ENCODE results near the gene GGCX. TPM values are rescaled to one million over a fixed set of nuclear protein-coding genes. Genes with fewer than 3 reads are reported as not detected.
"Not testable (repeated sequence)": the region's sequence is repeated elsewhere in the genome, so short reads cannot be mapped to it uniquely, and the experiment has no call there.

Gene GGCX
- total RNA-seq (2014; rRNA removed; shearing (Covaris generic)) = 35.0 and 35.3 TPM in 2 replicates
- polyA plus RNA-seq (2014; cell fraction: nucleus; rRNA removed) = 42.3 and 54.9 TPM in 2 replicates

- DNase-seq (ENCODE audit: extremely low read depth, low read depth) = peak; percentile 90
These were observed at the start of gene GGCX for GRCh38 chr2:85561280-85562212. TSS of gene GGCX (minus strand) at chr2:85561493. CDS start at chr2:85561428, 65 bp downstream.

DNA sequence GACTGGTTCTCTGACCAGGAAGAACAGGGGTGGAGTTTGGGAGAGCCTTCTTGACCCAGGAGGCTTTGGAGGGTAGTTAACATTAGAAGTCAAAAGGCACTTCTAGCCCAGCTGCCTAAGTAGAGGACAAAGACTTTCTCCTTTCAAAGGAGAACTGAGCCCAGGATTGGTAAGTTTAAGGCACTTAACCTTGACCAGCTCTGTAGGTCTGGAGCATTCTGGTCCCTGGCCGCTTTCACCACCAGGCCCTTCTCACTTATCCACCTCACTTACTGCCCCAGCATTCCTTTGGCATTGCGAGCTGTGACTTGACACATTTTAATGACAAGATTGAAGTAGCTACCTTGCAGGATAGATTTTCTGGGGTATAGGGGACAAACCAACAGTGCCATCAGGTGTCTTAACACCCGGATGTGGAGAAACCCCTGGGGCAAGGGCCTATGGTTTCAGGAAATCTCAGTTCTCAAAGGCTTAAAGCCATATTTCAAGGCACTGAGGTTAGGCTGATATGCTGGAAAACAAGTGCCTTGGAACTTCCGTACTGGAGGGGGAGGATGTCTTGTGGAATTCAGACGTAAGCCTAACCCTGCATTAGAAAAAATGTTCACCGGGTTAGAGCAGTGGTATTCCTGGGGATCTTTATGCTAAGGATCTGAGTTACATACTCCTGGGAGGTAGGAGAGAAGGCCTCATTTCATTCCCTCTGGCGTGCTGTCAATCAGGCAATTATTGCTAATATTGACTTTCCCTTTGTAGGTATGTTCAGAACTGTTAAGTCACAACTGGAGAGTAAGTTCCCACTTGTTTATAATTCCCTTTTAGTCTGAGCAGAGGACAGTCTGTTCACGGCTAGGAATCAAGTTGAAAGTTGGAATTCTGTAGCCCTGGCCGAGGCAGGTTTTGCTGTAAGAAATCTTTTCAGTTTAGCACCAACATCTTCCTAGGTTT is 46.2 kb upstream of the GGCX start:
- no peak for DNase-seq (ENCODE audit: extremely low read depth, low read depth)

DNA sequence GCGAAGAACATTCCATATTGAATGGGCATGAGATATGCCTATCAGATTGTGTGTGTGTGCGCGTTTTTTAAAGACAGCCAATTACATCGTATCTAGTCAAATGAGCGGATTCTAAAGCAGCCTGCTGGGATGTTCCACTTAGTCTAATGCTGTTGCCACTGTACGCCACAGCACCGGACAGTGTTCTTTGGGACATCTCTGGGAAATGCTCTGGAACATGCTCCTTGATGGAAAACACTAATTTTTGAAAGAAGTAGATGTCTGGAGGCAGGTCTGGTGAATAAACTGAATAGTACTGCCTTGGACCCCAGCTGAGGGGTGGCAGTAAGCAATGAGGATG is 44.8 kb upstream of the GGCX start:
- DNase-seq (ENCODE audit: extremely low read depth, low read depth) = no peak

- no peak for DNase-seq (ENCODE audit: extremely low read depth, low read depth)
These were observed 44.3 kb upstream of the GGCX start for GRCh38 chr2:85605406-85606115.

DNA sequence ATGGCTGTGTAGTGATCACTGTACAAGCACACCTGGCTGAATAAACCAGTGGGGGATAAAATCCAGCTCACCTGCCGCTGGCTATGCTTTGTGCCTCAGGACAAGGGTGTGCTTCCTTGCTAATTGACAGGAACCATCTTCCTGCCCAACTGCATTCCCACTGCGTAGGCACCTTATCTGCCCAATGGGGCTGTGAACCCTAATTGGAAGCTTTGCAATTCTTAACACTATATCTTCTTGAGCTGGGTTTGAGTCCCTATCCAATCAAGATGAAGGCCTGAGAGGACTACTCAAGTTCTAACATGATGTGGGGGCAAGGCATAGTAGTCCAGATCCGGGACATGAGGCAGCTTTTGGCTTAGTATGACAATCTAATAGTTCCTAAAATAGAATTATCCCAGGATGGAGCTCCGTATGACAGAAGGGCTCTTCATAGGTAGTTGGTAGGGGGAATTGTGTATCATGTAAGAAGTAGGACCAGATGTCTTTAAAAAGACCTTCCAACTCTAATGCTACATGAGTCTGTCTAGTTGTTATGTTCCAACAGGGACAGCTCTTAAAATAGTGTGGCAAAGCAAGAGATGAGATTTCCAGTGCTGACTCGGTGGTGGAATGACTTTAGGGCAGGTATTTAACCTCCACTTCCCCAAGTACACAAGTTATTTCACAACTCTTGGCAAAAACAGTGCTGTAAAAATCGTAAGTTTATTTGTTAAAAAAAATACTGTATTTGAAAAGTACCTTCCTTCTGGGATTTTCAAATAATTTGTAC is 43.5 kb upstream of the GGCX start:
- DNase-seq (ENCODE audit: extremely low read depth, low read depth) = no peak

- DNase-seq (ENCODE audit: extremely low read depth, low read depth) = not testable (repeated sequence)
These were observed 42.8 kb upstream of the GGCX start for GRCh38 chr2:85604133-85604444.

- peak; percentile 84 for DNase-seq (ENCODE audit: extremely low read depth, low read depth)
These were observed 41.4 kb upstream of the GGCX start, which contains the start of gene TMEM150A for GRCh38 chr2:85602476-85603234. TSS of gene TMEM150A (minus strand) at chr2:85602698. CDS start at chr2:85601948, 750 bp downstream.

- no peak for DNase-seq (ENCODE audit: extremely low read depth, low read depth)
These were observed 40.6 kb upstream of the GGCX start for GRCh38 chr2:85601771-85602475.

GRCh38 chr2:85600951-85601770 is 39.9 kb upstream of the GGCX start:
- no peak for DNase-seq (ENCODE audit: extremely low read depth, low read depth)

DNA sequence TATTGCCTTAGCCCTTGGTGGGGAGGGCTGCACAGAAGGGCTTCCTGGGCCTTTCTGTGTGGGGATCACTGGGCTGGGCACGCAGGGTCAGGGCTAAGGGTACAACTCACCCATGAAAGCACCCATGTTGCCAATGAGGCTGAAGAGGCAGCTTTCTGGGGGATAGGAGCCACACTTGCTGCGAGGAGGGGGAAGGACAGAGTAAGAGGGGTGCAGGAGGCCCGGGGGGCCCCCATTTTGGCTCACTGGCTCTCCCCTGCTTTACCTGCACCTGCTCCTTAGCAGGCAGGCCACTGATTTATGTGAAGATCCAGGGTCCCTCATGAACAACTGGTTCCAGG is 38.9 kb upstream of the GGCX start:
- DNase-seq (ENCODE audit: extremely low read depth, low read depth) = no peak

GRCh38 chr2:85599468-85600234 is 38.4 kb upstream of the GGCX start:
- DNase-seq (ENCODE audit: extremely low read depth, low read depth) = no peak

DNA sequence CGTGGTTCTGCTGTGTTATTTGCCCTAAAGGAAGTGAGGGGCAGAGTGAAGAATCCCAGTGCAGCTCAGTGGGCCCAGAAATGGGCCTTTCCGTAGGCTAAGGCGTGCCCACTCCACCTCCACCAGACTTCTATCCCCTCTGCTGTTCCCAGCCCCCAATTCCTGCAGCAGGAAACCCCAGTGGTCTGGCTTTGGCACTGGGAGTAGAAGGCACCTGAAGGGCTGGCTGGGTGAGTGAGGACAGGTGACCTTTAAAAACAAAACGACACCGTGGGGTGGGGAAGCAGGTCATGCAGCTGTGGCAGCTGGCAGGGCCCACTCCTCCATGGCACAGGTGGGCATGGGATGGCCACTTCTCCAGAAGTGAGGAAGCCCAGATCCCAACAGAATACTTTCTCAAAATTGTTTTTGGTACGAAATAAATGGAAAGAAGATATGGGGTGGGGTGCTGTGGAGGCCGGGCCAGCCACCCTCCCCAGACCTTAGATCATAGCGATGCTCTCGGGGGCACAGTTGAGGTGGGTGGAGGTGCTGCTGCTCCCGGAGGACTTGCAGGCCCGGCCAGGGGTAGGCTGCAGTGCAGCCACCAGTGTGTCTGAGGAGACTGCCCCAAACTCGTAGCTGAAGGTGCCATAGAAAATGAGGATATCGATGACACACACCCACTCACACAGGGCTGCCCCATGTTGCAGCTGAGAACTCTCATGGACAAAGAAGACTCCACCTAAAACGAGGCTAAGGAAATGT is 37.5 kb upstream of the GGCX start:
- no peak for DNase-seq (ENCODE audit: extremely low read depth, low read depth)

GRCh38 chr2:85597241-85597640 is 35.9 kb upstream of the GGCX start:
- no peak for DNase-seq (ENCODE audit: extremely low read depth, low read depth)

- no peak for DNase-seq (ENCODE audit: extremely low read depth, low read depth)
These were observed 35.3 kb upstream of the GGCX start for GRCh38 chr2:85596486-85597143.

DNA sequence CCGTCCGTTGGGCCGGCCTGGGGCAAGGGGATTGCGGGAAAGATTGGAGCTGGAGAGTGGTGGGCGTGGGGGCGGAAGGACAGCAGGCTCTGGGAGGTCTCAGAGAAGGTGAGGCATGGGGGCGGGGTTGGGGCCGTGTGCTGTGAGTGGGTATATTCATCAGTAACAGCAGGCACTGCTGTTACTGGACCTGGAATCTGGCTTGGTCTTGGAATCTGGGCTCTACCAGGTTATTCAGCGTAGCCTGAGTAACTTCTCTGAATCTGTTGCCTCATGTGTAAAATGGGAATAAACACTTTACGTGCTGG is 34.7 kb upstream of the GGCX start:
- no peak for DNase-seq (ENCODE audit: extremely low read depth, low read depth)

All from NCI-H460 (cell line).